HG03095 (cell line): Measurements from ENCODE around the gene IQGAP3.

Experiments
- ATAC-seq: cut with Tn5 transposase; IDR thresholded peaks from one replicate; pipeline ENCODE4 v1.9.1; 2021; ENCODE audit warnings: moderate library complexity; ENCODE audit not compliant: unreplicated experiment

IQGAP3 gene

DNA sequence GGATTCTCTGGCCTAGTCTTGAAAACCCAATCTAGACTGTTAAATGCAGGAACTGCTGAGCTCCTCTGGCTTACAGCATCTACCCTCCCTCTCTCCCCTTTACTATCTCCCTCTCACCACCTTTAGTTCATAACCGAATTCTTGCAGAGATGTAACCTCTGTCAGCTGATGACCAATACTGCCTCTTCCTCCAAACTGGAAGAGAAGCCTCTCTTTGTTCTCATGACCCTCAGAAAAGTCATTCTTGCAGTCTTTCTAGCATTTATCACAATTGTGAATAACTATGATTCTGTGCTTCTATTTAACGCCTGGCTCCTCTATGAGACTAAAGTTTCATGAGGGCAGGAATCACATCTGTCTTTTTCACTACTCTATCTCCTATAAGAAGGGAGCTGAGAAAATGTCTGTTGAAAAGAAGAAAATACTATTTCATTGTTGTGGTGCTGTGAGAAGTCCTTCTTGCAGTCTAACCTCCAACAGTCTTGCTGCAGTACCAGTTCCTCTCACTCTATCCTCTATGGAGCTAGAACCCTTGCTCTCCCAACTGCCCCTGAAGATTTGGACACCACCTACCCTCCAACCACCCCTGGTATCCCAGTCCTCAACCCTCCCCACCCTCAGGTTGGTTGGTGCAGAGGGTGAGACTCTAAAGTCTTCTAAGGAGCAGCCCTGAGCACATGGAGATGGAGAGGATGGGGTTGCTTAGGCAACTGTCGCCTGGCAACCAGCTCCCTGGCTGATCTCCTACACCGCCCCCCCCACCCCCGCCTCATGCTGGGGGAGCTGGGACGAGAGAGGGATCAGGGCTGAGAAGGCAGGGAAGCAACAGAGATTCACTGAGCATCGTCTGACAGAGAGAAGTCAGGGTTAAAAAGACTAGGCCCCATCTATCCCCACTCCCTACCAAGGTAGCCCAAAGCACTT, 85.7 kb downstream of the IQGAP3 start:
- no peak for ATAC-seq

DNA sequence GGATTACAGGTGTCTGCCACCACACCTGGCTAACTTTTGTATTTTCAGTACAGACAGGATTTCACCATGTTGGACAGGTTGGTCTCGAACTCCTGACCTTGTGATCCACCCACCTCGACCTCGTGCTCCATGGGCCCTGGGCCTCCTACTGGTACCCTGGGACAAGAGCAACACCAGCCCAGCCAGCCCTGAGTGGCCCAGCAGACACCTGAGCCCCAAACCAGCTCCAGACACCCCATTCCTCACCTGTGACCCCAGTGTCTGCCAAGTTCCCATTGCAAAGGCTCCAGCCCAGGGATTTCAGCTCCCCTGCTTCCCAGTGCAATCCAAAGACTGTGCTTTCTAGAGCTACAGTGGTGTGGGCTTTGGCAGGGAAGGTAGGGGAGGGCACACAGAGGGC, 86.4 kb downstream of the IQGAP3 start:
- ATAC-seq = no peak

DNA sequence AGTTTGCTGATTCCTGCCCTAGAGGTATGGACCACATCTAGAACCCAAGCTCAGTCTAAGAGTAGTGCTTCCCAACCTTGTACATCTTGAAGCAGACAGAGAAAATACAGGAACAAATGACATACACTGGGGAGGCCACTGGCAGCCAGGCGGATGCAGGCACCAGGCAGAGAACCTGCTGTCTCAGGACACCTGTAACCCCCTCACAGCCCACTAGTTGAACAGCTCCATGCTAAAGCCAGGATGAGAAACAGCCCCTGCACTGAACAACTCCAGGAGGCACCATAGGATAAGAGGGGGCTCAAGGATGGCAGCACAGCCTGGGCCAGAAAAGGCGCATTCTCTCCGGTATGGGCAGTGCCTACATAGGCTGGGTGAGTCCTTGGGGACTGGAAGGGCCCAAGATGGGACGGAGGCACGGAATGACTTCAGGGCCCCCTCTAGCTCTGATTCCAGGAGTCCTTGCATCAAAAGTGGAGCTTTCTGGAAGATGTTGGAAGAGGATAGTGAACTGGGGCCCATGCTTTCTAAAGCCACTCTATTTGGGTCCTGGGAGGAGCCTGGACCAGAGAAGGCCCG, 87.8 kb downstream of the IQGAP3 start:
- no peak for ATAC-seq

DNA sequence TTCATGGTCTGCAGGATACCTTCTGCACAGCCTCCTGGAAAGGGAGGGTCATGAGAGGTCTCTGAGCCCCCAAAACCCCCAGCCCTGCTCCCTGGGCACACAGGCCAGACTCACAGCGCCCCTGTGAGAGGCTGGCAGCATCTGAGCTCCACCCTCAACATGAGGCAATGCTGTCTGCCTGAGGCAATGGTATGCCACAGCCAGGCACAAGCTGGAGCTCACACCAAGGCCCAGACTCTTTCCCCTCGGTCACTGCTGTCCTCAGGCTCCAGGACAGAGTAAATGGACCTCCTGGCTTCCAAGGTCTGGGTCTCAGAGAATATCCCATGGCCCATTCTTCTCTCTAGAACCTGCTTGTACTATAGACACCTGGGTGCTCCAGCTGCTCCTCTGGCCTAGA, 89.0 kb downstream of the IQGAP3 start:
- ATAC-seq = no peak

DNA sequence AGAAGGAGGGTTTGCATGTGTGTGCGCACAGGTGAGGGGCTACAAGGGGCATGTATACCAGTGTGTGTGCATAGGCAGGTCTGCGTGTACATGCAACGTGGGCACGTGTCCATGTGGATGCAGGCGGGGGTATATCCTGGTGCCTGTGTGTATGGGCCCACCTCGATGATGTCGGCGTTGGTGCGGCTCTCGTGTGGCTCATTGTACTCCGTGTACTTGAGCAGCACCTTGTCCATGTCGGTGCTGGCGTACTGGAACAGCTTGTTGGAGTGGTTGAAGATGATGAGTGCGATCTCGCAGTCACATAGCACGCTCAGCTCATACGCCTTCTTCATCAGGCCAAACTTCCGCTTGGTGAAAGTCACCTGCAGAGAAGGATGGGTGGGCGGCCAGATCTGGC, 90.1 kb downstream of the IQGAP3 start:
- no peak for ATAC-seq

DNA sequence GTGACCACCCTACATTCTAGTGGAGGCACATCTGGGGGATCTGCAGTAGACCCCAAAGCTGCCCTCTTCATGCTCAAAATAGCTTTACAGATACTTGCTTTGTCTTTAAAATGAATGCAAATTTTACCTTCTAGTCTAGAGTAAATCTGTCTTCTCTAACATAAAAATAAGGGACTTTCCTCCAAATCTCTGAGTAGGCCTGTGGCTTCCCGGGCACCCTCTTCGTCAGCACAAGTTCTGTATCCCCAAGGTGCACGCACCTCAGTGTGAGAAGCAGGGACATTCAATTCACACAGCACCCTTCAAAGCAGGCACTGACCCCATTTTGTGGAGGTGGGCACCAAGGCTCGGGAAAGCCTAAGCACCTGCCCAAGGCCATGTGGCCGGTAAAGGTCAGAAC, 90.8 kb downstream of the IQGAP3 start:
- no peak for ATAC-seq

DNA sequence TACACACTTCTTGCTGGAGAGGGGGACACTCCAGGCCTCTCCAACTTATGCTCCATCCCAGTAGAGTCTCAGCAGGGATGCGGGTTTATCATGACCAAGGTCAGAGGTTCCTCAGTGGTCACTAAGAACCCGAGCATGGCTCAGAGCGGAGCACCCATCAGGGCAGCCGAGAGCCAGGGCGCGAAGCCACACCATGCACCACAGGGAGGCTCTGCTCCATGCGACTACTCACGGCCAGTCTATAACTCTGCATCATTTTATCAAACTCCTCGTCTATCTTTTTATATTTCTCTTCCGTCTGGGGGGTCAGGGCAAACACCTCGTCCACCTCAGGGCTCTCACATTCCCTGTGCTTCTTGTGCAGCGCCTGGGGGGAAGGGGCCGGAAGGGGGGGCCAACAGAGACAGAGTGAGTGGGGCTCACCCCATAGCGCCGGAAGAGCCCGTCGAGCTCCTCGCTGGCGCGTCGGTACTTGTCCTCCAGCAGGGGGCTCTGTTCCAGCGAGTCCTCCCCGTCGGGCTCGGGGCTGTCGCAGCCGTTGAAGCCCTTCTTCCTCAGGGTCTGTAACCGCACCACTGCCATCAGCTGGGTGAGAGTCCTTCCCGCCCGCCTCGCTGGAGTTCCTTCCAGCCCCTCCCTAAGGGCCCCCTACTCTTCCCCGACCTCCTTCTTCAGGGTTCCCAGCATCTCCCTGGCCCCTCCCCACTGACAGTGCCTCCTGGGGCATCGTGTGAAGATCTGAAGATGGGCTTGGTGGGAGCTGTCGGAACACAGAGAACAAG, 91.8 kb downstream of the IQGAP3 start:
- no peak for ATAC-seq

DNA sequence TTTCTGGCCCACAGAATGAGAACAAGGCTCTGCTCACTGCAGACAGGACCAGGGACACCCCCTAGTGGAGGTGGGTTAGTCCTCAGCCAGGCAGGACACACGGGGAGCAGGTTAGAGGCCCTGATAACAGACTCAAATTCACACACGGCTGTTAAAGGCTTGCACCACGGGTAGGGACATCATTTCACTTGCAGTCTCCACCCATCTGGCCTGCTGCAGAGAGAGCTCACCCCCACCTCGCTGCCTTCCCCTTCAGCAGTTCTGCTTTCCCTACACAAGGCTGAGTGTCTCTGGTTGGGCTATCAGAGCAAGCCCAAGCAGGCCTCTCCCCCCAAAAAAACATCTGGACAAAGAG, 92.4 kb downstream of the IQGAP3 start:
- ATAC-seq = no peak

DNA sequence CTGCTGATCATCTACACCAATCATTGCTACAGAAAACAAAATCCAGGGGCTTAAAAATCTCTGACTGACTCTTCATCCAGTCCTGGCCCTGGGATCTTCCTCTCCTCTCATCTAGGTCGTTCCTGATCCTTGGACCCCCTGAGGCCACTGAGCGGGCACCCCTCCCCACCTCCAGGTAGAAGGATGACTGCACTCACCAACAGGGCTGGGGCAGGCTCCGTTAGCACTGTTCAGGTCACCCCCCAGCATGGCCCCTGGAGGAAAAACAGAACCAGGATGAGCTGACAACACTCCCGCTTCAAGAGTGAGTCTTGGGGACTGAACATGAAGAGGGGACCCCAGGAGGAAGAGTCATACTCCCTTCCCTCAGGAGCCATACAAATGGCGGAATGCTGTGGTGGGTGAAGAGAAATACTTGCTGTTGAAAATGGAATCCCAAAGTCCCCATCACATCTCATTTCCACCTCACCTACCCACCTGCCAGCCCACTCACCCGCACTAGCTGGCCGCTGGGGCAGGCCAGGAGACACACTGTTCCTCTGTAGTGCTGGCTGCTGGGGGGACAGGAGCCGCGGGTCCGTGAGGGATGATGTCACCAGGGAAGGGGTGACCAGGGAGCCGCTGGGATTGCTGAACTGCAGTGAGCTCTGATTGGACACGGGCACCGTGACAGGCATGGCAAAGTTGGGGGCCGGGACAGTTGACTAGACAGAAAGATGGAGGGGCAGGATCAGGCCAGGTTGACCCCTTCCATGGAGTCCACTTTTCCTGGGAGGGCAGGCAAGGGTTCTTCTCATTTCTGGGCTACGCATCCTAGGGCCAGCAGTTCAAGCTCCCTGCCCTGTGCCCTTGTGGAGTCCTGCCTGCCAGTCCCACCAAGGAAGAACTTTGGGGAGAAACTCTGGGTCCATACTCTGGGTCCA, 93.0 kb downstream of the IQGAP3 start:
- no peak for ATAC-seq

DNA sequence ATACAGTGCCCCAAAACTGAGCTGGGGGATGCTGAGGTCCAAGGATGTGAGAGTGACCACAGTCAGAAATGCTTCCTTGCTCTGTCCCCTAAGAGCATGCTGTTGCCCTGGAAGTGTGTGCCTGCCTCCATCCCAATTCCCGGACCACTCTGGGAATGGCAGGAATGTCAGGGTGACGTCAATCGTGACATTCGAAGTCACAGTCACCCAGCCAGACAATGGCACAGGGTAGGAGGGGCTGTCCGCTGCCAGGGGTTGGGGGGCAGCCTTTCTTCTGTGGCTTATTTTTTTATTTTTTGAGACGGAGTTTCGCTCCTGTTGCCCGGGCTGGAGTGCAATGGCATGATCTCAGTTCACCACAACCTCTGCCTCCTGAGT, 94.1 kb downstream of the IQGAP3 start:
- ATAC-seq = no peak

DNA sequence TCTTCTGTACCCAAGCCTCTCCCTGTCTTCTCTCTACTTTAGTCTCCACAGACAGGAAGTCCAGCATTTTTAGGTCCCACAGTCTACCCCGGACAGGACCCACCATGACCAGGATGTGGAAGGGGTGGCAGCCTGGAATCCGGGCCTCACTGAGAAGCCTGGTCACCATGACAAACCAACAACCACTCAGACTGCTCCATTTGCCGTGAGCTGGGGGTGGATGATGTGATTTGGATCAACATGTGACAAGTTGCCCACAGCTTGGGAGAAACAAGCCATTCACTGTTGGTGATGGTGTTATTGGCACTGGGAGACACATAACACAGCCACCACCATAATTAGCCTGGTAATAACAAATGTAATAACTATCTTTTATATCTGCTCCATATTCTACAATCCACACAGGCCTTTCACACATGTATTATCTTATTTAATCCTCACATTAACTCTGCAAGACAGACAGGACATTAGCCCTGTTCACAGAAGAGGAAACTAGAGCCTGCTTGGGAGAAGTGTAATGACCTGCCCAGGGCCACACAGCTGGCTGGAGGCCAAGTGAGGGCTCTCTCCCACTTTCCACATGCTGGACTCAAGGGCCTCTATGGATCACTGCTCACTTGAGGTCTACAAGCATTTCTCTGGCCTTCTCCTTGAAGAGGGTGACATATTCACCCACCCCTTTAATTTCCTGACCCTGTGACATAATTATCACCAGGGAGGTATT, 94.7 kb downstream of the IQGAP3 start:
- no peak for ATAC-seq

DNA sequence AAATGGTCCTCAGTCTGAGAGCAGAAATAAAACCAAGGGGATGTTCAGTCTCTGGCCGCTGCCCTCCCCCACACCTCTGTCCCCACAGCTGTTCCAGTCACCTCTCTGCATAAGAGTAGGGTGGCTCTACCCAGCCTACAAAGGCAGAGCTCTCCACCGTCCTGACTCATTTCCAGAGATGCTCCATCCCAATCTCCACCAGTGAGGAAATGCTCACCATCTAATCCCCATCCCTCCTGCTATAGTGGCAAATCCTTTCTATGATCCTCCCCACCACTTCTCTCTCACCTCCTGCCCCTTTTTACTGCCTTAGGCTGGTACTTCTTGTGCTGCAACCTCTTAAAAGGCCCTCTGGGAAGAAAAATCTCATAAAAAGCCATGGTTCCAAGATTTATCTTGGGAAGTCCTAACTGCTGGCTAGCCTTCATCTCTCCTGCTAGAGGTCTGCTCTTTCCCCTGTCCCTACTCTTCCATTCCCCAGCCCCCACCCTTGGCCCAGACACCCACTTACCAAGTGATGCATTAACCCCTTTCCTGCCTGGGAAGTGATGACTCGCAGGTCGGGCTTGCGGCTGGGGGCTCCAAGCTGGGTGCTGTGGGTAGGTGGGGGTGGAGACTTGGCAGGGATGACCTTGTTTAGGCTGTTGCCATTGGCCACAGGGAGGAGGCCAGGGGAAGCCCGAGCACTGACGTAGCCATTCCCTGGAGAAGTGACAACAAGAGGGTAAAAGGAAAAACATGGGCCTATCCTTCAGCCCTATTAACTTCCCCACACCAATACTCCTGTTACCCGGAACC, 95.7 kb downstream of the IQGAP3 start:
- ATAC-seq = no peak

DNA sequence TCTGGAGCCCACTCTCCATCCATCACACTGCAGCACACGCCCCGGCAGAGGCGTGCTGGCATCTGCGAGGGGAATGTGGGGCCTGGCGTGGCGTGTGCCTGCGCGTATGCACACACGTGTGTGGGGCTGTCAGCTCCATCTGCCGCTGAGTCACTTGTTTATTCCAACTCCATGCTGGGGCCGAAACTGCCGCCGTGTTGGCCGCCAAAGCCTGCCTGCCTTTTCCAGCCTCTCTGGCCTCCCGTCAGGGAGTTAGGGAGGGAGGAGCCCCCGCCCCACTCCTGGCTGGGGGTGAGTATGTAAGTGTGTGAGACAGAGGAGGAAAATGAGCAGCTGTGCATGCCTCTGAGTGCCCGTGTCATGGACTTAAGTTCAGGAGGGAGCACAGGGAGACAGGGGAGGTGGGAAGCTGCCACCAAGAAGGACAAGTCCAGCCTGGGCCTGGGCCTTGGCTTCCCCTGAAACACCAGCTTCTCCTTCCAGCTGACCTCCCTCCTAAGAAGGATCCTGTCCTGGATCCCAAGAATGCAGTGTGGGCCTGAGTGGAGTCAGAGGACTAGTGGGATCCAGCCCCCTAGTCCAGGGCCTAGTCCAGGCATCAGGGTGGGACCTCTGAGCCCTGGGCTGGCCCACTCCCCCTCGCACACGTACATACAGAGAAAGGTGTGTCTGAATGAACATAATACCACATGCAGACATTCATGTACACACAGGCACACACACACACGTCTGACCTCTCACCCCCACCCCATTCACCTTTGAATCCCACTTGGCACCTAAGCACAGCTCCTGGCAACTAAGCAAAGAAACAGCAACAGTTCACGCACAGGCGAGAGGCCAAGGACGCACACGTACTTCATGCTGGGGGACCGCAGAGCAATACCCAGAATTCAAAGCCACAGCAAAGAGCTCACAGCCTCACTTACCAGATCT, 96.5 kb downstream of the IQGAP3 start:
- no peak for ATAC-seq
